H1 (cell line): Measurements from ENCODE around the gene TMEM117. TPM values are rescaled to one million over a fixed set of nuclear protein-coding genes. Genes with fewer than 3 reads are reported as not detected.
A peak's percentile ranks its signal among the peaks of the same experiment; 100 is the strongest.

ENCODE experiments used
- CTCF ChIA-PET: fragments of 300-600 bp; sonication (Branson Sonifier 250); formaldehyde crosslinking; loops from one replicate; lab custom pipeline; 2021; ENCODE audit not compliant: partially characterized antibody; lab: Charles Lee
- POLR2A ChIA-PET: fragments of 300-600 bp; sonication (Branson Sonifier 250); formaldehyde crosslinking; loops from one replicate; lab custom pipeline; 2021; ENCODE audit warnings: inconsistent platforms; ENCODE audit not compliant: partially characterized antibody; lab: Charles Lee
- DNase-seq, 2 experiments: peaks; one replicate each; pipeline versions ENCODE4 v3.0.0 to v3.0.0-alpha.2; 2010 to 2022; ENCODE audit warnings: low spot score in 2 of 2, low read depth in 1 of 2, mixed read lengths in 1 of 2
- FAIRE-seq: peaks from 2 replicates; lab custom pipeline; 2011; peaks lifted over from hg19 to GRCh38; lab: Jason Lieb, UNC
- H2AFZ ChIP-seq: 2 replicates; pipeline ENCODE4 v1.8.1; 2012; ENCODE audit warnings: low read length, inconsistent platforms
- H2AK5ac ChIP-seq: 2 replicates; pipeline ENCODE4 v1.6.1; 2013; ENCODE audit warnings: low read depth, low read length
- H2BK120ac ChIP-seq: replicated peaks from 2 replicates; pipeline ENCODE3; 2013; ENCODE audit warnings: low read depth, low read length, inconsistent platforms
- H2BK12ac ChIP-seq: 2 replicates; pipeline ENCODE4 v1.6.1; 2013; ENCODE audit warnings: low read depth, low read length
- H2BK15ac ChIP-seq: 2 replicates; pipeline ENCODE4 v1.6.1; 2013; ENCODE audit warnings: low read length
- H2BK20ac ChIP-seq: 2 replicates; pipeline ENCODE4 v1.6.1; 2013; ENCODE audit warnings: low read length
- H2BK5ac ChIP-seq: 2 replicates; pipeline ENCODE4 v1.6.1; 2013; ENCODE audit warnings: low read depth, low read length
- H3K14ac ChIP-seq: 2 replicates; pipeline ENCODE4 v1.6.1; 2013; ENCODE audit warnings: inconsistent platforms; ENCODE audit not compliant: insufficient read length
- H3K18ac ChIP-seq: 2 replicates; pipeline ENCODE4 v1.6.1; 2013; ENCODE audit warnings: low read length; ENCODE audit errors: extremely low read depth
- H3K23ac ChIP-seq: 2 replicates; pipeline ENCODE4 v1.6.1; 2013; ENCODE audit warnings: inconsistent platforms; ENCODE audit not compliant: insufficient read length
- H3K23me2 ChIP-seq: 2 replicates; pipeline ENCODE4 v1.6.1; 2013; ENCODE audit warnings: low read depth, low read length
- H3K27ac ChIP-seq: 2 replicates; pipeline ENCODE4 v1.6.1; 2011; ENCODE audit warnings: low read depth, low read length, inconsistent platforms
- H3K27me3 ChIP-seq, 4 experiments: replicated peaks in 1 of 4; 1 replicate in 1 of 4; 2 replicates in 3 of 4; pipeline versions ENCODE4 v1.6.1 to v1.8.1; 2011 to 2013; ENCODE audit warnings: low read length in 3 of 4, mild to moderate bottlenecking in 3 of 4, inconsistent platforms in 2 of 4, mixed read lengths in 2 of 4, moderate library complexity in 1 of 4; ENCODE audit not compliant: control insufficient read depth in 3 of 4, insufficient read depth in 3 of 4; ENCODE audit errors: extremely low read depth in 1 of 4
- H3K36me3 ChIP-seq, 4 experiments: 2 replicates each; pipeline versions ENCODE4 v1.6.1 to v1.8.1; 2011 to 2013; ENCODE audit warnings: mild to moderate bottlenecking in 4 of 4, low read length in 3 of 4, moderate library complexity in 2 of 4, control low read depth in 1 of 4, inconsistent platforms in 1 of 4; ENCODE audit not compliant: insufficient read depth in 4 of 4, control insufficient read depth in 2 of 4
- H3K4ac ChIP-seq: replicated peaks from 2 replicates; pipeline ENCODE3; 2013; ENCODE audit warnings: low read length, low read depth, mixed read lengths, inconsistent platforms; ENCODE audit not compliant: insufficient read length
- H3K4me1 ChIP-seq, 4 experiments: replicated peaks in 1 of 4; 1 replicate in 1 of 4; 2 replicates in 3 of 4; pipeline versions ENCODE4 v1.6.1 to v1.8.1; 2011 to 2013; ENCODE audit warnings: low read length in 3 of 4, inconsistent platforms in 2 of 4, mixed read lengths in 1 of 4; ENCODE audit not compliant: insufficient read depth in 4 of 4, control insufficient read depth in 3 of 4
- H3K4me2 ChIP-seq, 2 experiments: 2 replicates each; pipeline versions ENCODE4 v1.6.1 to v1.8.1; 2011 to 2013; ENCODE audit warnings: low read depth in 2 of 2, low read length in 2 of 2, control low read depth in 1 of 2, inconsistent platforms in 1 of 2, mild to moderate bottlenecking in 1 of 2; ENCODE audit not compliant: insufficient read depth in 1 of 2
- H3K4me3 ChIP-seq, 4 experiments: fragments of 200-600, 300-600 bp in 1 of 4; sonication (generic), shearing (Covaris generic), sonication (Bioruptor Twin) in 1 of 4; 2 replicates each; pipeline versions ENCODE4 v1.5.1 to v1.8.1; 2011 to 2016; ENCODE audit warnings: low read length in 4 of 4, low read depth in 3 of 4, control low read depth in 2 of 4, inconsistent platforms in 2 of 4, mild to moderate bottlenecking in 2 of 4, mixed read lengths in 1 of 4, moderate library complexity in 1 of 4; ENCODE audit not compliant: insufficient read depth in 2 of 4; ENCODE audit errors: extremely low read depth in 1 of 4
- H3K56ac ChIP-seq: replicated peaks from 2 replicates; pipeline ENCODE3; 2013; ENCODE audit warnings: low read depth, mild to moderate bottlenecking, mixed read lengths, low read length, inconsistent platforms; ENCODE audit not compliant: insufficient read length
- H3K79me1 ChIP-seq: 2 replicates; pipeline ENCODE4 v1.6.1; 2013; ENCODE audit warnings: low read depth, low read length, control low read depth
- H3K79me2 ChIP-seq, 2 experiments: 2 replicates each; pipeline versions ENCODE4 v1.6.1 to v1.8.1; 2012 to 2013; ENCODE audit warnings: low read length in 2 of 2, mild to moderate bottlenecking in 2 of 2, inconsistent platforms in 1 of 2; ENCODE audit not compliant: insufficient read depth in 2 of 2, control insufficient read depth in 1 of 2
- H3K9ac ChIP-seq, 4 experiments: replicated peaks in 1 of 4; 1 replicate in 1 of 4; 2 replicates in 3 of 4; pipeline versions ENCODE4 v1.6.1 to v1.8.1; 2011 to 2013; ENCODE audit warnings: low read depth in 3 of 4, low read length in 3 of 4, control low read depth in 2 of 4, mild to moderate bottlenecking in 2 of 4, moderate library complexity in 2 of 4, inconsistent platforms in 1 of 4; ENCODE audit errors: extremely low read depth in 1 of 4
- H3K9me3 ChIP-seq, 2 experiments: 2 replicates each; pipeline versions ENCODE4 v1.6.1 to v1.8.1; 2012 to 2013; ENCODE audit warnings: mild to moderate bottlenecking in 2 of 2, moderate library complexity in 2 of 2, control low read depth in 1 of 2, inconsistent platforms in 1 of 2, low read depth in 1 of 2, low read length in 1 of 2, mixed read lengths in 1 of 2; ENCODE audit not compliant: insufficient read depth in 2 of 2
- H4K20me1 ChIP-seq, 2 experiments: replicated peaks in 1 of 2; 2 replicates each; pipeline versions ENCODE3 to v1.8.1; 2011 to 2013; ENCODE audit warnings: inconsistent platforms in 2 of 2, low read length in 2 of 2, mild to moderate bottlenecking in 1 of 2; ENCODE audit not compliant: insufficient read depth in 2 of 2, control insufficient read depth in 1 of 2
- H4K5ac ChIP-seq: 2 replicates; pipeline ENCODE4 v1.6.1; 2013; ENCODE audit warnings: low read length, low read depth, mixed read lengths, inconsistent platforms; ENCODE audit not compliant: insufficient read length
- H4K8ac ChIP-seq: 2 replicates; pipeline ENCODE4 v1.8.0; 2013; ENCODE audit warnings: mild to moderate bottlenecking, moderate library complexity, low read length, inconsistent platforms; ENCODE audit not compliant: insufficient read depth; ENCODE audit errors: extremely low read depth
- H4K91ac ChIP-seq: replicated peaks from 2 replicates; pipeline ENCODE3; 2013; ENCODE audit warnings: low read length, mixed read lengths, inconsistent platforms; ENCODE audit not compliant: insufficient read length
- ASH2L ChIP-seq: fragments of 200-600, 300-600 bp; sonication (generic); IDR thresholded peaks from one replicate; pipeline ENCODE4 v1.7.1; 2017; ENCODE audit warnings: low read length
- HDAC2 ChIP-seq, 2 experiments: fragments of 300-600 bp in 1 of 2; sonication (generic) in 1 of 2; IDR thresholded peaks; 2 replicates each; pipeline ENCODE4 v1.6.1; 2011 to 2012; ENCODE audit warnings: low read depth in 2 of 2, low read length in 2 of 2, mild to moderate bottlenecking in 2 of 2, moderate library complexity in 2 of 2, borderline replicate concordance in 1 of 2, inconsistent platforms in 1 of 2
- JUND ChIP-seq: IDR thresholded peaks from 2 replicates; pipeline ENCODE4 v1.6.1; 2011; ENCODE audit warnings: mild to moderate bottlenecking, improper control_type of control experiment, low read length
- KDM4A ChIP-seq: IDR thresholded peaks from one replicate; pipeline ENCODE4 v1.7.1; 2012; ENCODE audit warnings: low read depth, mild to moderate bottlenecking, moderate library complexity, low read length, inconsistent platforms; ENCODE audit not compliant: severe bottlenecking
- NANOG ChIP-seq: IDR thresholded peaks from 2 replicates; pipeline ENCODE4 v1.6.1; 2011; ENCODE audit warnings: low read length, low read depth, mild to moderate bottlenecking, inconsistent platforms; ENCODE audit not compliant: insufficient read depth, poor library complexity, severe bottlenecking
- NRF1 ChIP-seq: IDR thresholded peaks from 2 replicates; pipeline ENCODE4 v1.6.1; 2011; ENCODE audit warnings: mild to moderate bottlenecking, low read depth, low read length, improper control_type of control experiment
- RBBP5 ChIP-seq: IDR thresholded peaks from 2 replicates; pipeline ENCODE4 v1.7.1; 2012; ENCODE audit warnings: low read depth, mild to moderate bottlenecking, inconsistent platforms, low read length, moderate library complexity, borderline replicate concordance
- SAP30 ChIP-seq: fragments of 300-600 bp; sonication (generic); IDR thresholded peaks from 2 replicates; pipeline ENCODE4 v1.7.1; 2012; ENCODE audit warnings: low read length, moderate library complexity, mild to moderate bottlenecking, inconsistent platforms; ENCODE audit not compliant: insufficient read depth, insufficient replicate concordance
- SUZ12 ChIP-seq: fragments of 200-600 bp; sonication (generic); IDR thresholded peaks from 2 replicates; pipeline ENCODE4 v1.6.1; 2012; ENCODE audit warnings: mild to moderate bottlenecking, inconsistent platforms, low read length, moderate library complexity, mixed read lengths
- TAF7 ChIP-seq: optimal IDR thresholded peaks from 2 replicates; pipeline ENCODE3; 2011; ENCODE audit warnings: low read depth, mild to moderate bottlenecking, inconsistent platforms, low read length, moderate library complexity, borderline replicate concordance
- WGBS, 2 experiments: shearing (Covaris generic) in 1 of 2; methylation state at CpG; one replicate each; pipeline versions ENCODE4 v1.1.6 to v1.1.7; 2013 to 2015; ENCODE audit warnings: low lambda C conversion rate in 2 of 2, mixed read lengths in 2 of 2, inconsistent platforms in 1 of 2, low coverage in 1 of 2, missing lambda C conversion rate in 1 of 2; ENCODE audit not compliant: insufficient replicate concordance in 2 of 2, insufficient coverage in 1 of 2, insufficient read length in 1 of 2; ENCODE audit errors: extremely low coverage in 1 of 2, missing lambda C conversion rate in 1 of 2; 5-methylcytosine and 5-hydroxymethylcytosine counted together
- polyA plus RNA-seq, 7 experiments: library from polyadenylated mRNA; depleted of rRNA in 3 of 7; stranded (reverse) in 5 of 7; unstranded in 2 of 7; fragments of >200 nt in 5 of 7; fragments of 200-250 nt in 2 of 7; gene quantifications; 1 replicate in 5 of 7; 2 replicates in 1 of 7; 4 replicates in 1 of 7; pipeline versions ENCODE4 v1.2.1 to v1.2.3, GENCODE V29; 2011 to 2013; ENCODE audit warnings: missing spikeins in 2 of 7, mixed read lengths in 2 of 7
- total RNA-seq: library from RNA; stranded (reverse); fragmentation: NEBNext Ultra II Directional; extraction: Animal tissue kit (Norgen Biotek cat#: 25700); gene quantifications from 2 replicates; pipeline ENCODE4 v1.2.1, GENCODE V29; 2021
- TF ChIP-seq, protein P1 (sequence below): IDR thresholded peaks from 2 replicates; pipeline ENCODE4 v1.6.1; 2012; ENCODE audit warnings: low read length, inconsistent platforms

TMEM117 gene
- total and polyA plus RNA-seq, 2 of the 8 experiments (the other 6 are each of a cell fraction or from before 2014, with no cell fraction given): 0.80 to 1.4 TPM

DNA sequence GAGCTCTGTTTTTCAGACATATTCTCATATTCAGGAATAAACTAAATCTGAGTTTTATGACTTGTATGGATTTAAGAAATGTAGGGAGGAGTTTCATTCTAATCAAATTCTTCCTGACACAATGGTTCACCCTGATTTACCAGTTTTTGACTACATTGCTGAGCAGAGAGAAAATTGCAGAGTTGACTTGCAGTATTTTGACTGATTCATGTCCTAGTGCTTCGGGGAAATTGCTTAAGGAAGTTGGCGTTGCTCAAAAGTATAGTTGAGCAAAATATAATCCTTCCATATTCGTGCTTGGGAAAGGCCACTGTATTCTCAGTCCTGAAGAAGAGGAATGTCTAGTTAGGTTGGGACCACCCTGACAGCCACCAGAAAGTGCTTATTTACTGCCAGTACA, 28.5 kb upstream of the TMEM117 start:
- Histone ChIP-seq H4K5ac (no peak overlapping the region), H2BK120ac (no peak overlapping the region), H2BK20ac (no peak overlapping the region), H3K79me2 (peaks cover 0 to 25% of the 10 kb centered on the region in 2 experiments; a peak in 2 of 4 replicates), H4K20me1 (no peaks in the 10 kb centered on the region), H3K23ac (no peak overlapping the region), H2AK5ac (no peak overlapping the region), H3K27ac (no peak overlapping the region), H3K23me2 (peaks cover 2% of the 10 kb centered on the region; the same call in 1 of the 2 replicates), H3K14ac (no peak overlapping the region), H3K4me3 (peak overlapping the region in 1 of 4 experiments; percentile 98; a peak in 1 of 8 replicates), H3K4ac (no peak overlapping the region), H3K4me1 (peaks cover 0 to 3% (median 0%) of the 10 kb centered on the region in 4 experiments; a peak in 1 of 7 replicates), H4K8ac (no peak overlapping the region), H3K18ac (no peak overlapping the region), H2BK15ac (no peak overlapping the region), H2BK5ac (no peak overlapping the region), H3K79me1 (no peaks in the 10 kb centered on the region), H3K27me3 (no peaks in the 10 kb centered on the region), H3K4me2 (peak overlapping the region in 1 of 2 experiments; percentile 71; a peak in 1 of 4 replicates), H4K91ac (no peak overlapping the region), H2BK12ac (no peak overlapping the region), H3K9me3 (no peaks in the 10 kb centered on the region), H2AFZ (no peak overlapping the region), H3K9ac (no peak overlapping the region), H3K56ac (no peak overlapping the region), H3K36me3 (peaks cover 0 to 14% (median 2%) of the 10 kb centered on the region in 4 experiments; a peak in 2 of 8 replicates)
- POLR2A ChIA-PET: interaction anchor here (1.2 to 3.3 kb wide), 4 partner anchors 8 to 51 kb away, joined by 3 to 24 read pairs (median 13); partner anchors contain the start of gene TMEM117
- 89% methylated on average over 3 of the region's 3 CpGs; no CpG with 5 or more reads in 1 of the 2 experiments for WGBS, 2 experiments
- CTCF ChIA-PET: interaction anchor here (0.6 to 3.9 kb wide), 4 partner anchors 9 to 1782 kb away, joined by 3 to 28 read pairs (median 4); no protein-coding TSS in a partner anchor
- no peak for FAIRE-seq
- DNase-seq: no peak
- TF ChIP-seq SUZ12 (no peak), TAF7 (no peak), NANOG (no peak), JUND (no peak), HDAC2 (IDR thresholded peaks at IDR 0.05; ENCODE audit: borderline replicate concordance in 1 of 2, low read depth in 2 of 2, low read length in 2 of 2) (no peak), NRF1 (no peak), ASH2L (no peak), RBBP5 (no peak), SAP30 (no peak), KDM4A (no peak)
- TF ChIP-seq, protein P1, sequence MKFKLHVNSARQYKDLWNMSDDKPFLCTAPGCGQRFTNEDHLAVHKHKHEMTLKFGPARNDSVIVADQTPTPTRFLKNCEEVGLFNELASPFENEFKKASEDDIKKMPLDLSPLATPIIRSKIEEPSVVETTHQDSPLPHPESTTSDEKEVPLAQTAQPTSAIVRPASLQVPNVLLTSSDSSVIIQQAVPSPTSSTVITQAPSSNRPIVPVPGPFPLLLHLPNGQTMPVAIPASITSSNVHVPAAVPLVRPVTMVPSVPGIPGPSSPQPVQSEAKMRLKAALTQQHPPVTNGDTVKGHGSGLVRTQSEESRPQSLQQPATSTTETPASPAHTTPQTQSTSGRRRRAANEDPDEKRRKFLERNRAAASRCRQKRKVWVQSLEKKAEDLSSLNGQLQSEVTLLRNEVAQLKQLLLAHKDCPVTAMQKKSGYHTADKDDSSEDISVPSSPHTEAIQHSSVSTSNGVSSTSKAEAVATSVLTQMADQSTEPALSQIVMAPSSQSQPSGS: no peak
